ENCODE measurements around the gene RGMA.

The RGMA gene

DNA sequence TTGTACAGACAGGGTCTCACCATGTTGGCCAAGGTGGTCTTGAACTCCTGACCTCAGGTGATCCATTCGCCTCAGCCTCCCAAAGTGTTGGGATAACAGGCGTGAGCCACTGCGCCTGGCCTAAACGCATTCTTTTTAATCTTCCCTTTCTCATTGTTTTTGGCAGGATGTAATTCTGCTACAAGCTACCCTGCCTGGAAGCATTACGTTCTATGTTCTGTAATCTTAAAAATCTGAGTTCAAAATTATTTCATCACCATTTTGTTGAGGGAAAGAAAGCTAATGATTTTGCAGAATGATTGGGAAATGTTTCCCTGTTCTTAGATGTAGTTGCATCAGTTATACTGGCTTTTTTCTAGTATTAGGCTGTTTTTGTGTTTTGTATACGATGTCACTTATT, 71.5 kb downstream of the RGMA start:
- DNase-seq (ENCODE audit: low read depth): no peak

DNA sequence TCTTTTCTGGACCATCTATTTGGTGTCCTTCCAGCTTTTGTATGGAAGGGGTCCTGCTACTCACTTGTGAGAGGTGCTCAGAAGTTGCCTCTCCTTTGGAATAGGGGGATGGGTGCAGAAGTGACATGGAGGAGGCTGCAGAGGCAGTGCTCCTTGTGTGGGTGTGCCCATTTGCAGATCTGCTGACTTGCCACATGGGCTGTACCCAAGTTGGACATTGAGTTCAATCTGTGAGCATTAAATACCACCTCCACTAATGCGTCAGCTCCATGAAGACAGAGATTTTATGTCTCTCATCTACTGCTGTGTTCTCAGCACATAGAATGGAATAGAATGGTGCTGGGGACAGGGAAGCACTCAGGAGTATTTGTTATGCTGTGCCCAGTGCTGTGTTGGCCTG, 76.2 kb downstream of the RGMA start:
- no peak for DNase-seq (ENCODE audit: low read depth)

DNA sequence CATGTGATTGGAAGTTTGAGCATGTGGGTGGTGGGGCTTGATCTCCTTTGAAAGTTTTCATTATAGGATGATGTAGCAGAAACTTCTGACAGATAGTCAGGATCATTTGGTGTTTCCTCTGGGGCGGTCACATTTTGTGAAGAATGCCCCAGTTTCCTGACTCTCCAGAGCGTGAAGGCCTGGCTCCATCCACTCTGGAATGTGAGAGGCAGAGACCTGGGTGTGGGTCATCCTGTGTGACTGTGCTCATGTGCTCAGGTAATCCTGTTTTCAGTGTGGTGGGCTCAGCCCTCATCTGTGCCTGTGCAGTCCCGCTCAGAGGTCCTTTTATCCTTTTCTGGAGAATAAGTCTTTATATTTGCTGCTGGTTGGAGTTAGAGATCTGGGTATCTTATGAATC, 81.0 kb downstream of the RGMA start:
- no peak for DNase-seq (ENCODE audit: low read depth)

DNA sequence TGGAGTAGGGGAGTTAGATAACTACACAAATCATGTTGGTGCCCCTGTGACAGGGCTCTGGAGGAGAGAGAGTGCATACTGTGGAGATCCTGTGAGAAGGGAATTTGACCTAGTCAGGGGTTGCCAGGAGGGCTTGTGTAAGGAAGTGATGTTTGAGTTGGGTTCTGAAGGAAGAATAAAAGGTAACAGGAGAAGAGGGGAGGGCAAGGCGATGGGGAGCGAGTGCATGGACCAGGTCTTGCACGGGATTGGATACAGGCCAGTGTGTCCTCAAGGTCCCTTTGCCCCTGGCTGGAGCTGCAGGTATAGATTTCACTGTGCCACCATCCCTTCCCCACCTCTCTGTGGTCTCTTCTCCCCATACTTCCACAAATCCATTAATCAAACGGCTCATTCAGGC, 83.9 kb downstream of the RGMA start:
- DNase-seq (ENCODE audit: low read depth): no peak

DNA sequence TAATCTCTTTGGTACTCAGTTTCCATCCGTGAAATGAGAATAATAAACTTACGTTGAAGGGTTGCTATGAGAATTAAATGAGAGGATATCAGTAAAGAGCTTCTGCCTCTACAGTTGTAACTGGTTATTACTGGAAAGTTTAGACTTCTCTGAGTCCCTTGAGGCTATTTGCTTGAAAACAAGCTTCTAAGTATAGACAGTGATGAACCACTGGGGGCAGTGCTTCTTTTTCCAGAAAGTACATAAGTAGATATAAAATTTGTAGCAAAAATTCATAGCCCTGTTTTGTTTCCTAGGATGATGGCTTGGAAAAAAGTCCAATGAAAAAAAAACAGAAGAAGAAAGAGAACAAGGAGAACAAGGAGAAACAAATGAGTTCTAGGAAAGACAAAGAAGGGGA, 87.1 kb downstream of the RGMA start:
- no peak for DNase-seq (ENCODE audit: low read depth)

DNA sequence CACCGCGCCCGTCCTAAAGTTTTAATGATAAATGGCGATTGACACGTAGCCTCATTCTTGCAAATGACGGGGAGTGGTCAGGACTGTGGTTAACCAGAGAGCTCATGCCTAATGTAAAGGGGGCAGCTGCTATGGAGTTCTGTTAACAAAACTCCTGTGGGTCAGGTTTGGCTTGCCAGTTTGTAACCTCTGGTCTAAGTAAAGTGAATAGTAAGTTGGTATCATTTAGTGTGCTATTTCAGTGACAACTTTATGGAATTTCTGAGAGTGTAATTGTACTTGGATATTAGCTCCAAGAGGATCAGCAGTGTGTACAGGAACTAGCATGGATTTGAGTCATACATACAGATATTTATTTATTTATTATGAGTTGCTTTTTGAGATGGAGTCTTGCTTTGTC, 87.9 kb downstream of the RGMA start:
- DNase-seq (ENCODE audit: low read depth): no peak

- DNase-seq (ENCODE audit: low read depth): no peak
Observed at GRCh38 chr15:92997821-92998220, 91.2 kb downstream of the RGMA start.

DNA sequence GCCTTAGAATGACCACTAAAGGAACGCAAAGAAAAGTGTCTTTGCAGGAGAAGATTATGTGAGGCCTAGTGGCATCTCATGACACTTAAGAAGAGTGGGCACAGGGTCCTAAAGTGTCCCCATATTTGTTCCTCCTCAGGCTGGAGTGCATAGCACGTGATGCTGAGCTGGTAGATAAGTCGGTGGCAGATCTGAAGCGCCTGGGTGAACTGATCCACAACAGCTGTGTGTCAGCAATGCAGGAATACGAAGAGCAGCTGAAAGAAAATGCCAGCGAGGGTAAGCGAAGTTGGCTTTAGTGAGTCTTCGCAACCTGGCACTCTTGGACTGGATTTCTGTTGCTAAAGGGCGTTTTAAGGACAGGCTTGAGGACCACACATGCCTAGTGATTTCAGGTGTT, 96.3 kb downstream of the RGMA start:
- no peak for DNase-seq (ENCODE audit: low read depth)

DNA sequence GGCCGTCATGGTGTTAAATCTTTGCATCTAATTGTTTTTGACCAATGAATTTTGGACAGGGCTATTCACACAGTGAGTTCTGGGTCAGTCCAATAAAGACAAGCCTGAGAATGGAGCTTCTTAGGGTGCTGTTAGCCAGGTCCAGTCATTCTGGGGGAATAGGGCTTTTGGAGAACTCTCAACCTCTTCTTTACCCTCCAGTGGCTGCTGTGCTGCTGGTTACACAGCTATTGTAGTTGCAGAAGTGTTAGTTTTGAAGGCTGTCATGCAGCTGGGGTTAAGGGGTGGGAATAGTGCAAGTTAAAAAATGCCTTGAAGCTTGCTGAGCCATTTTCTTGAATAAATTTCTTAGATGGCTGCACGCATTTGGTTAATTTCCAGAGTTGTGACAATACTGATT, 99.0 kb downstream of the RGMA start:
- DNase-seq (ENCODE audit: low read depth): no peak

GRCh38 chr15:92989470-92989869, 99.5 kb downstream of the RGMA start:
- DNase-seq (ENCODE audit: low read depth): no peak

All from activated gamma-delta T cell treated with anti-CD3 and anti-CD28 coated beads, Interleukin-2, amount 50 U/mL, for 16 hours (primary cell).